A673 (cell line): ENCODE results near the gene IFNA14.

Experiments
- CTCF ChIP-seq: fragments of 300-800, 200-600 bp; sonication (generic); conservative IDR thresholded peaks from 2 replicates; pipeline ENCODE4 v1.5.1; 2017; ENCODE audit warnings: low read depth, mild to moderate bottlenecking, antibody characterized with exemption, low read length, moderate library complexity, mixed read lengths
- EZH2 ChIP-seq: fragments of 200-600 bp; sonication (generic); IDR thresholded peaks from 2 replicates; pipeline ENCODE4 v1.6.1; 2017; ENCODE audit warnings: borderline replicate concordance, low read depth, mild to moderate bottlenecking, mixed read lengths, antibody characterized with exemption, low read length; ENCODE audit not compliant: poor library complexity, severe bottlenecking

GRCh38 chr9:21252721-21253547 is 13.1 kb upstream of the IFNA14 start:
- TF ChIP-seq CTCF (peak; percentile 51), EZH2 (no peak)
